Skeletal muscle tissue (tissue), 1 donor: ENCODE measurements around the gene BRF1. TPM values are rescaled to one million over a fixed set of nuclear protein-coding genes. Genes with fewer than 3 reads are reported as not detected.

ENCODE experiments used
- total RNA-seq: library from RNA; depleted of rRNA; stranded (reverse); fragments of >200 nt; gene quantifications from one replicate; pipeline ENCODE4 v1.2.3, GENCODE V29; 2014

The BRF1 gene
- total RNA-seq, 1 donor from 2014 or later = 38.1 TPM

Other genes starting within 250 kb of the BRF1 start
- gene GPR132, start 235.6 kb downstream of the BRF1 start, total RNA-seq = 1.6 TPM
- 33.9 TPM for gene JAG2, start 132.2 kb downstream of the BRF1 start, total RNA-seq
- gene NUDT14, start 119.7 kb downstream of the BRF1 start, total RNA-seq = 17.2 TPM
- gene BTBD6, start 52.5 kb downstream of the BRF1 start, total RNA-seq = 50.6 TPM
- gene PACS2, start 13.7 kb upstream of the BRF1 start, total RNA-seq = 60.0 TPM
- under 0.01 TPM for gene TEX22, start 97.5 kb upstream of the BRF1 start, total RNA-seq
- 19.3 TPM for gene MTA1, start 118.8 kb upstream of the BRF1 start, total RNA-seq
- 77.8 TPM for gene CRIP2, start 173.8 kb upstream of the BRF1 start, total RNA-seq
- 5.2 TPM for gene CRIP1, start 185.9 kb upstream of the BRF1 start, total RNA-seq
- gene TEDC1, start 190.2 kb upstream of the BRF1 start, total RNA-seq = 2.1 TPM
- 3.1 TPM for gene TMEM121, start 225.6 kb upstream of the BRF1 start, total RNA-seq